HUES48 (cell line): ENCODE results near the gene EPHA7.

Experiments
- H3K27ac ChIP-seq: one replicate; pipeline ENCODE4 v1.7.0; 2013; ENCODE audit warnings: low read depth, low read length, inconsistent platforms
- H3K27me3 ChIP-seq: 2 replicates; pipeline ENCODE4 v1.6.1; 2013; ENCODE audit warnings: mild to moderate bottlenecking, low read length; ENCODE audit not compliant: control insufficient read depth, insufficient read depth
- H3K36me3 ChIP-seq: 2 replicates; pipeline ENCODE4 v1.6.1; 2013; ENCODE audit warnings: low read length; ENCODE audit not compliant: control insufficient read depth, insufficient read depth
- H3K4me1 ChIP-seq: 2 replicates; pipeline ENCODE4 v1.6.1; 2013; ENCODE audit warnings: mild to moderate bottlenecking, low read length; ENCODE audit not compliant: control insufficient read depth, insufficient read depth
- H3K4me3 ChIP-seq: 2 replicates; pipeline ENCODE4 v1.5.1; 2013; ENCODE audit warnings: mild to moderate bottlenecking, low read depth, low read length
- H3K9ac ChIP-seq: 2 replicates; pipeline ENCODE4 v1.6.1; 2013; ENCODE audit warnings: mild to moderate bottlenecking, low read depth, low read length, moderate library complexity
- H3K9me3 ChIP-seq: 2 replicates; pipeline ENCODE4 v1.6.1; 2013; ENCODE audit warnings: low read length; ENCODE audit not compliant: control insufficient read depth, insufficient read depth

Gene EPHA7

DNA sequence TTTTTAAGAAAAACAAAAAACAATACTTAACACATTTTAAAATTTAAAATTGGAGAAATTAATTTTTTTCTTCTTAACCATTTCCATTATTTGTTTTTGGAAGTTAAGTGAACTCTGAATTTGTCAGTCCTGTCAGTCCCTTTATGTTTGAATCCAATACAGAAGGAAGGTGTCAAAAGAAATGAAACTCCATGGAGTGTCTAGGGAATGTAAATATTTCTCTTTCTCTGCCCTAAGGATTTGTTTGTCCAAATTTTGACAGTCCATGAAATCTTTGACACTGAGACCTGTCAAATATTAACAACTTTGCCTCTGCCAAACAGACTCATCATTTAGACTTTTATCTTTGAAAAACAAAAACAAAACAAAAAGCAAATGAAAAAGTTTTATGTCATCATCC, 166.4 kb downstream of the EPHA7 start:
- H3K27me3 ChIP-seq: no peaks in the 10 kb centered on the region
- H3K9me3 ChIP-seq: no peaks in the 10 kb centered on the region
- no peak overlapping the region for H3K27ac ChIP-seq
- no peaks in the 10 kb centered on the region for H3K4me1 ChIP-seq
- no peak overlapping the region for H3K4me3 ChIP-seq
- no peak overlapping the region for H3K9ac ChIP-seq
- H3K36me3 ChIP-seq: no peaks in the 10 kb centered on the region; the same call in 1 of the 2 replicates

DNA sequence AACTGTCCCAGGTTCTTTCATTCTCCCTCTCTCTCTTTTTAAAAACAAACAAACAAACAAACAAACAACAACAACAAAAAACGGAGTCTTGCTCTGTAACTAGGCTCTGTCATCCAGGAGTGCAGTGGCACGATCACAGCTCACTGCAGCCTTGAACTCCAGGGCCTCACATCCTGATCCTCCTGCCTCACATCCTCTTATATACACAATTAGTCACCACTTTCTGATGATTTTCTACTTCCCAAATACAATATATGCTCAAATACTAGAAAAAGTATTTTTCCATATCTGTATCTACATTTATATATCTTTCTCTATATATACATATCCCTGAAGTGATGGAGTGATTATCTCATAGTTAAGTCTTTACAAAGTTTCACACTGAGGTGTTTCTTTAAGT, 170.7 kb downstream of the EPHA7 start:
- Histone ChIP-seq H3K9me3 (no peaks in the 10 kb centered on the region), H3K4me1 (no peaks in the 10 kb centered on the region), H3K4me3 (no peak overlapping the region), H3K27ac (no peak overlapping the region), H3K9ac (no peak overlapping the region), H3K27me3 (no peaks in the 10 kb centered on the region), H3K36me3 (no peaks in the 10 kb centered on the region)

DNA sequence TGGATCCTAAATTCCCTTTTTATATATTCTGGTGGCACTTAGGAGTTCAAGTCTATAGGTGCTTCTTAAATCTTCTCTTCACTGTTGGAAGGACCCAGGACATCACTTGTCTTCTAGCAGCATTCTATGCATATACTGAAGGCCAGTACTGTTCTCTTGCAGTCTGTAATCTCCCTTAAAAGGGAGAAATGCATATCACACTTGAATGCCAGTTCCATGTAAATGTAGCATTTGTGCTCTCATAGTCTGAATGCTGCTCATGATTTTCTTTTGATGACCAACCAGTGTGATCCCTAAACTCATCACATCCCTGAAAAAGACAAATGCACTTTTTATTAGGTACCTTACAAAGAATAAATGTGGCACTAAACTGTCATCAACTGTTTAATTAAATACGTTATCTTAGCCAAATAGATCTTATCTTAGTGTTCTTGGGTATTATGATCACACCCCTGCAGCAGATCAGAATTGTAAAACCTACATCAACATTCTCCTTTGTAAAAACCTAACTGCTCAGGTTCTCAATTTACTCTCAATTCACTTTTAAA, 176.1 kb downstream of the EPHA7 start:
- H3K27ac ChIP-seq: no peak overlapping the region
- no peak overlapping the region for H3K9ac ChIP-seq
- no peaks in the 10 kb centered on the region for H3K9me3 ChIP-seq
- peaks cover 6% of the 10 kb centered on the region; the same call in 1 of the 2 replicates for H3K4me1 ChIP-seq
- H3K36me3 ChIP-seq: no peaks in the 10 kb centered on the region
- no peaks in the 10 kb centered on the region for H3K27me3 ChIP-seq
- no peak overlapping the region for H3K4me3 ChIP-seq

DNA sequence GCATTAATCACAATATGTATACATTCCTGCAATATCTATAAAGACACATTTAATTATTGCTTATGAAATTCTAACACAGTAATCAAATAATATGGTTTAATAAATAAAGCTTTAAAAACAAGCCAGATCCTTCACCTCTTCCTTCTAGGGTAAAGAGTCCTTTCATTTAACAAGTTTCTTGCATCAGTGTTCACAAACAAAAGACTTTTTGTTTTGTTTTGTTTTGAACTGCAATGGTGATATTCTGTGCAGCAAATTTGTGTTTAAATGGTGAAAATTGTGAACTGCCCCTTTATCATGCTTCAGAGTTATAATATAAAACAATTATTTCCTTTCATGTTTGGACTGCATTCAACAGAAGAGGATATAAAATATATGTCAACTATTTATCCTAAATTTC, 177.3 kb downstream of the EPHA7 start:
- Histone ChIP-seq H3K9ac (no peak overlapping the region), H3K27me3 (no peaks in the 10 kb centered on the region), H3K4me3 (no peak overlapping the region), H3K4me1 (peaks cover 10% of the 10 kb centered on the region), H3K36me3 (no peaks in the 10 kb centered on the region), H3K9me3 (no peaks in the 10 kb centered on the region), H3K27ac (no peak overlapping the region)

DNA sequence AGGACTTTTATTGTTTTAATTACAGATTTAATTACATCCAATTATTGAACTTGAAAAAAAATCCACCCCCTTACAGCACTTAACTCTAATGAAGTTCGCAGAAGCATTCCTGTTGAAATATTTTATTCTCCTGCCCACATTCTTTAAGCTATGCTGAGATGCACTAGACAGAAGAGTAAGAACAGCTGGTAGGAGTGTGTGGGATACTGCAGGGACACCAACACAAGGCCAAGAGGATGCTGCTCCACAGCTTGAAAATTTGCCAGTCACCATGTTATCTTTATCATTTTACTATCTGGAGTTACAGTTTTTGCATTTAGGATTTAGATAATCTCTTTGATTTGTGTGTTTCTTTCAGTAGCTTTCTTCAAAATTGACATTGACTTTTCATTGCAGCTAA, 180.7 kb downstream of the EPHA7 start:
- Histone ChIP-seq H3K4me1 (peaks cover 10% of the 10 kb centered on the region), H3K9me3 (no peaks in the 10 kb centered on the region), H3K27ac (no peak overlapping the region), H3K9ac (no peak overlapping the region), H3K27me3 (no peaks in the 10 kb centered on the region), H3K36me3 (no peaks in the 10 kb centered on the region), H3K4me3 (no peak overlapping the region)

DNA sequence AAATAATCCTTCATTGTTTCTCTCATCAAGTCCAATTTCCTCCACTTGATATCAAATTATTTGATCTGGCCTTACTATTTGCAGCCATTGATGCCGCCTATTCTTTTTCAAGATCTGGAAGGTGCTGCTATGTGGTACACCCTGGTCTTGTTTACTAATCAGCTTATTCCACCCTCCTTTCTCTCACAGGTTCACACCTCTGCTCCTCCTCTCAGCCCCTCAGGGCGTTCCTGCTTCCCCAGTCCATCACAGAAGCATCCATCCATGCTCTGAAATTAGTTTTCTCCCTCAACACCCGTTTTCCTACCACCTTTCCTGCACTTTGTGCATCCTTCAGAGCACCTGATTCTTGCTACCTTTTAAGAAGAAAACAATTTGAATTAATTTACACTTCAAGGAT, 183.6 kb downstream of the EPHA7 start:
- Histone ChIP-seq H3K9ac (no peak overlapping the region), H3K27ac (no peak overlapping the region), H3K27me3 (no peaks in the 10 kb centered on the region), H3K4me1 (peaks cover 5% of the 10 kb centered on the region), H3K36me3 (no peaks in the 10 kb centered on the region), H3K4me3 (no peak overlapping the region), H3K9me3 (no peaks in the 10 kb centered on the region)

DNA sequence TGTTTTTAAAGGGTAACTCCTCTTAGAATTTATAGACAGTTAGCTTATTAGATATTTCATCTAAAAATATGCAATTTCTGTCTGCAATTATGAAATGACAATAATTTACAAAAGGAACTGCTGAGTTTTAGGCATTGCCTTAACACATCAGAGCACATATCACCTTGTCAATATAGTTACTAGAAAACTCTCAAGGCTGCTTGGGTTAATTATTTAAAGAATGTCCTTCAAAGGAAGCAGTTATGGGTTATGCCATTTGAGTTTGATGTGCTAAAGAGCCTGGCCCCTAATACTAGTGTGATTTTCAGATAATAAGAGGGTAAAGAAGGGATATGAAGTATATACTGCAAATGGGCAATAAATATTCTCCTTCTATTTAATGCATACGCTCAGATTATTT, 192.5 kb downstream of the EPHA7 start:
- no peaks in the 10 kb centered on the region for H3K9me3 ChIP-seq
- no peaks in the 10 kb centered on the region for H3K27me3 ChIP-seq
- H3K36me3 ChIP-seq: no peaks in the 10 kb centered on the region
- no peak overlapping the region for H3K4me3 ChIP-seq
- H3K27ac ChIP-seq: no peak overlapping the region
- no peaks in the 10 kb centered on the region for H3K4me1 ChIP-seq
- no peak overlapping the region for H3K9ac ChIP-seq

DNA sequence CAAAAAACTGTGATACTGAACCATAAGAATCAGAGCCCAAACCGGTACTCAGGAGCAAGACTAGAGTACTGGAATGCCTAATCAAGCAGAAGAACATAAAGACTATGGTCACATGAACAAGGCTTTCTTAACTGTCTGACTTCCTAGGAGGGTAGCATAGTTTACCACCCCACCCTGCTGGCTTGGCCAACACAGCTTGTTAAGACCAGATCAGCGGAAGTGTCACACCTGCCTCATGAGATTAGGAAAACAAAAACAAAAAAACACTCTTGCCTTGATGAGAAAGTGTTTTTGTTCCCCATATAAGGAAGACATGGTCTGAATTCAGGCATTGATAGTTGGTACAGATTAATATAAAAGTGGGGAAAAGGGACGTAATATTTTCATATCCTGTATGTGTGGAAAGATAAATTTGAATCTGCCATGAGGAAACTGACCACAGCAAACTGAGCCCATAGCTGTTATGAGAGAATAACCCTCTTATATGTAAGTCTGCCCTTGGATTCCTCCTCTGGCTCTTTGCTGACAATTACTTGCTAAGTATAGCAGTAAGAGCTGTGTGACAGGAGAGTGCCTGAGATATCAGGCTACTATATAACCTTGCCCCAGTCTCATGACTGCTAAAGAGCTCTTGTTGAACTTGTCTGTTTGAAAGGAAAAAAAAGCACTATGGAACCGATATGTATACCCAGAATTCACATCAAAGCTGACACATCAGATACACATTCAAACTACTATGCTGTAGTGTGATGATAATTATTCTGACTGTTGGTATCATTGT, 197.1 kb downstream of the EPHA7 start:
- Histone ChIP-seq H3K27me3 (no peaks in the 10 kb centered on the region), H3K4me1 (no peaks in the 10 kb centered on the region), H3K4me3 (no peak overlapping the region), H3K36me3 (no peaks in the 10 kb centered on the region), H3K9ac (no peak overlapping the region), H3K9me3 (no peaks in the 10 kb centered on the region), H3K27ac (no peak overlapping the region)

DNA sequence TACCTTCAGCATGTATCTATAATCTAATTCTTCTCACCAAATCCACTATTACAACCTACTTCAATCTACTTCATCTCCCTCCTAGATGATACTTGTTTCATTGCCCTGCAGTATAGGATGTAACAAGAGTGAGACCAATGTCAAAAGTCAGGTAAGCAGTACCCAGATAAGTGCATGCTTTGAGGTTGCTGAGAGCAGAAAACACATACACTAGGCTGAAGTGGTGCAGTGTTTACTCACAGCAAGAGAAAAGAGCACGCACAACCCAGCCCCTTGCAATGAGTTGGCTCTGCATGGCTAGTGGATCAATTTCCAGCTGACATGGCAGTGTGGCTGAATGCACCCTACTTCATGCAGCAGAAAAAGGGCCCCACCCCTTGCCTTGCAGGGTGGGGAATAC, 199.9 kb downstream of the EPHA7 start:
- Histone ChIP-seq H3K27me3 (no peaks in the 10 kb centered on the region), H3K27ac (no peak overlapping the region), H3K4me1 (no peaks in the 10 kb centered on the region), H3K9me3 (no peaks in the 10 kb centered on the region), H3K9ac (no peak overlapping the region), H3K36me3 (no peaks in the 10 kb centered on the region), H3K4me3 (no peak overlapping the region)

DNA sequence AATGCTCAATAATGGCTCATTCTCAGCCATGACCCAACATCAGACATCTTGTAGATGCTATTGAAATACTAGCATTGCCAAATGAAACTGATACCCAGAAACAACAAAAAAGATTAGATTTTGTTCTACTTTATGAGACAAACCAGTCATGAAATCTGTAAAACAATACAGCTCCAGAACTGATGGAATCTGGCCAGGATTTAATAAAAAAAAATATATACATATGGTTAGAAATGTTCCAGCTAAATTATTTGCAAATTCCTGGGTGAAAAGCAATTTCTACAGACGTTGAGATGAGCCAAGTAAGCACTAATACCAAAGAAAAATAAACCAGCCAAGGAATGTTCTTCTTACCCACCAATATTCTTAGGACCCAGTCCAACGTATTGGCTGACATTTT, 201.3 kb downstream of the EPHA7 start:
- H3K36me3 ChIP-seq: no peaks in the 10 kb centered on the region
- H3K27ac ChIP-seq: no peak overlapping the region

DNA sequence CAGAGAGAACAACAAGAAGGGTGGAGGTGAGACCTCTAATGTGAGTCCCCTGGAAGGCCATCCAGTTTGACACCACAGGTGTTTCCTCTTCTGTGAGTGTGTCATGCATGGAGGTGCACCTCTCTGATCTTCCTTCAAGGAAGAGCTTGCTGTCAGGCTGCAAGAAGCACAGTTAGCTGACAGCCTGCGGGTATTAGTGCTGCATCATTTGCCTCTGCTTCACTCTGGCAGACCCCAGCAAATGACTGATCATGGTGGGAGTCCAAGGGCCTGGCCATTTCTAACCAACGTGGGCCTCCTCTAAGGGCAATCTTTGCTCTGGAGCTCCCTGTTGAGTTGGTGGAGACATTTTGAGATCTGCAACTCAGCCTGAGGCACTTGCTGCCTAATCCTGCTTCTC, 206.3 kb downstream of the EPHA7 start:
- no peak overlapping the region for H3K4me3 ChIP-seq
- no peaks in the 10 kb centered on the region for H3K9me3 ChIP-seq
- H3K9ac ChIP-seq: no peak overlapping the region
- H3K36me3 ChIP-seq: no peaks in the 10 kb centered on the region
- H3K4me1 ChIP-seq: 0 out of 2 replicates have a peak, but pooled peaks cover 3% of the 10 kb centered on the region
- no peaks in the 10 kb centered on the region for H3K27me3 ChIP-seq
- no peak overlapping the region for H3K27ac ChIP-seq

More for the DNA sequence above, 201.3 kb downstream of the EPHA7 start:
- H3K4me3 ChIP-seq: no peak overlapping the region
- H3K27me3 ChIP-seq: no peaks in the 10 kb centered on the region
- no peaks in the 10 kb centered on the region for H3K9me3 ChIP-seq
- H3K9ac ChIP-seq: no peak overlapping the region
- H3K4me1 ChIP-seq: 0 out of 2 replicates have a peak, but pooled peaks cover 3% of the 10 kb centered on the region
